ENCODE results near the gene RILPL2.

The RILPL2 gene

DNA sequence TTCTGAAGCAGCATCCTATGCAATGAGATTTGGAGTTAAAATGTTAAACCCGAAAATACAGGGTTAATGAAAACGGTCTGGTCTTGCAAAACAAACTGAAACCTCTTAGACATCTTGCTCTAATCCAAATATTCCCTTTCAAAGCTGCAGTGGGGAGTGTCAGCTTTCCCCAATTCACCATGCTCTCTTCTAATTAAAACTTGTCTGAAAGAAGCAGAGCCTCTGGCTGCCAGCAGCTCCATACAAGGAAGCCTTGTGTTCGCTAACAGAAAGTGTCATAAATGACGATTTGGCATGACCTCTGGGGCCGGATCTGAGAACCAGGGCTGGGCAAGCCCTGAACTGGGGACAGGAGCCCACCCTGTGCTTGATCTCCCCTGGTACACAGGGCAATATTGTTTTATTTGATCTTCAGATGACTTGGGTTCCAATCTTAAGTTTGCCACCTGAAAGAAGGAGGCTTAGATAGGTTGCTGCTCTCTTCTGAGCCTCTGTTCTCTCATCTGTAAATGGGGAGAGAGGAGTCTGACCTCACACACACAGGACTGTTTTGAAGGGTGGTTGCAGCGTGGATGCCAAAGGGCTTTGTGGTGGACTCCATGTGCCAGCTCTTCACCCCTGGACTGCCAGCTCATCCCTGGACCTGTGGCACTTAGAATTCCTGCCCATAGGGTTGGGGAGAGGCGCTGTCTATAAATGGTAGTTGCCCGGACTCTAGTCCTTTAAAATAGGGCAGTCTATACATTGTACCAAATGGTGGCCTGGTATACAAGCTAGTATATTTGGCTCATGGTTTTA lies 44.7 kb downstream of the RILPL2 start:
- DNase-seq (ENCODE audit: low read depth): no peak
- H3K4me3 ChIP-seq (ENCODE audit: low read depth, low read length): no peak overlapping the region
- TF ChIP-seq, protein P1, sequence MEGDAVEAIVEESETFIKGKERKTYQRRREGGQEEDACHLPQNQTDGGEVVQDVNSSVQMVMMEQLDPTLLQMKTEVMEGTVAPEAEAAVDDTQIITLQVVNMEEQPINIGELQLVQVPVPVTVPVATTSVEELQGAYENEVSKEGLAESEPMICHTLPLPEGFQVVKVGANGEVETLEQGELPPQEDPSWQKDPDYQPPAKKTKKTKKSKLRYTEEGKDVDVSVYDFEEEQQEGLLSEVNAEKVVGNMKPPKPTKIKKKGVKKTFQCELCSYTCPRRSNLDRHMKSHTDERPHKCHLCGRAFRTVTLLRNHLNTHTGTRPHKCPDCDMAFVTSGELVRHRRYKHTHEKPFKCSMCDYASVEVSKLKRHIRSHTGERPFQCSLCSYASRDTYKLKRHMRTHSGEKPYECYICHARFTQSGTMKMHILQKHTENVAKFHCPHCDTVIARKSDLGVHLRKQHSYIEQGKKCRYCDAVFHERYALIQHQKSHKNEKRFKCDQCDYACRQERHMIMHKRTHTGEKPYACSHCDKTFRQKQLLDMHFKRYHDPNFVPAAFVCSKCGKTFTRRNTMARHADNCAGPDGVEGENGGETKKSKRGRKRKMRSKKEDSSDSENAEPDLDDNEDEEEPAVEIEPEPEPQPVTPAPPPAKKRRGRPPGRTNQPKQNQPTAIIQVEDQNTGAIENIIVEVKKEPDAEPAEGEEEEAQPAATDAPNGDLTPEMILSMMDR (IDR thresholded peaks at IDR 0.05; ENCODE audit: low read depth, low read length, missing control alignments): no peak

DNA sequence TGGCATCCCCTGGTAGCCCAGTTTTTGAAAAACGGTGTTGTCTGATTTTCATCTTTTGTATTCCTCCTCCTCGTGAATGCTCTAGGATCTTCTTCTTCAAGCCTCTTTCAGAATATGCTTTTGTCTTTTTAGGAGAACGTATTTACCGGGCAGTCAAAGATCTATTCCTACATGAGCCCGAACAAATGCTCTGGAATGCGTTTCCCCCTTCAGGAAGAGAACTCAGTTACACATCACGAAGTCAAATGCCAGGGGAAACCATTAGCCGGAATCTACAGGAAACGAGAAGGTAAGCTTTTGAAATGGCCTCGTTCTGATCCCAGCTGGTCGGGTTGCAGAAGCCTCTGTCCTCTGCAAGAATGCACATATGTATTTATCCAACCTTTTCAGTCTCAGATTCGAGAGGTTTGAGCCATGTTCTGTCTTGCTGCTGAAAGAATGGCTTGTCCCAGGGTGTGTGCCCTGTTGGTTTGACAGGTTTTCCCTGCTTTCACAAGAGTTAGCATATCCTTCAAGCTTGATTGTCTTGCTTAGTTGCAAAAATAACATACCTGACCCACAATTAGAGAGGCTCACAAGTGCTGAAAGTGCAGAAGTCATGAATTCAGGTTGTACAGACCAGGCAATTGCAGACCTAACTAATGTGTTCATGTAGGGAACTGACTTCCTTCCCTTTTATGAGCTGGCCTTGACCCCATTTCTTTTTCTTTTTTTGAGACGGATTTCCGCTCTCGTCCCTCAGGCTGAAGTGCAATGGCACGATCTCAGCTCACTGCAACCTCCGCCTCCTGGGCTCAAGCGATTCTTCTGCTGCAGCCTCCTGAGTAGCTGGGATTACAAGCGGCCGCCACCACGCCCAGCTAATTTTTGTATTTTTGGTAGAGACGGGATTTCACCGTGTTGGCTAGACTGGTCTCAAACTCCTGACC lies 45.7 kb downstream of the RILPL2 start:
- H3K4me3 ChIP-seq (ENCODE audit: low read depth, low read length): peak overlapping the region; percentile 63
- TF ChIP-seq, protein P1 (IDR thresholded peaks at IDR 0.05; ENCODE audit: low read depth, low read length, missing control alignments): no peak
- no peak for DNase-seq (ENCODE audit: low read depth)

DNA sequence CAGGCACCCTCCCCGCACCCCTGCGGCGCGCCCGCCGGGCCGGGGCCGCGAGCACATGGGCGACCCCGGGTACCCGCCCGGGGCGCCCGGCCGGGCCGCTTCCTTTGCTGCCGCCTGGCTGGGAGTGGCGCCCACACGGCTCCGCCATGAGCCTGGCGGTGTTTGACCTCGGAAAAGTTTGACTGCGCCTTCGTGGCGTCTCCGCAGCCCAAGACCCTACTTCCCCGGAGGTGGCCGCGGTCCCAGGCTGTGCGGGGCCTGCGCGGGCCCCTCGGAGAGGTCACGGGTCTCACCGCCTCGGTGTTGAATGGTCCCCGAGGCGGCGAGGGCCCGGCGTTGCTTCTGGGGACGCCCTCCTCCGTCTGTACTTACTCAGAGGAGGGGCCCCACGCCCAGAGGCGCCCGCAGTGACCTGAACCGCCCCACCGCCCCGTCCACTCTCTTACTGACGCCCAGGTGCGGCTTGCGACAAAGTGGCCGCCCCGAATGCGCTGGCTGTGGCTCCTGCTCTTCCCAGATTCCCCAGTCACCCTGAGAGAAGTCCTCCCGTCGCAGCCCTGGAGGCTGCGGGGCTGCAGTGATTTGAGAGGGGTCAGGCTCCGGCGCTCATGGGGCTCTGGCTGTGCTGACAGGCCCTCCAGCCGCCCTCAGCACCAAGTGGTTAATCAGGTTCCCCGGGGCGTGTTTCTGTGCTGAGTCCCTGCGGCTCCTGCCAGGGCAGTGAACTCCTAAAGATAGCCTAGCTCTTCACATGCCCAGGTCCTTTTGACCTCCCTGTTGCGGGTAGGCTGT lies 46.7 kb downstream of the RILPL2 start:
- no peak for DNase-seq (ENCODE audit: low read depth)

DNA sequence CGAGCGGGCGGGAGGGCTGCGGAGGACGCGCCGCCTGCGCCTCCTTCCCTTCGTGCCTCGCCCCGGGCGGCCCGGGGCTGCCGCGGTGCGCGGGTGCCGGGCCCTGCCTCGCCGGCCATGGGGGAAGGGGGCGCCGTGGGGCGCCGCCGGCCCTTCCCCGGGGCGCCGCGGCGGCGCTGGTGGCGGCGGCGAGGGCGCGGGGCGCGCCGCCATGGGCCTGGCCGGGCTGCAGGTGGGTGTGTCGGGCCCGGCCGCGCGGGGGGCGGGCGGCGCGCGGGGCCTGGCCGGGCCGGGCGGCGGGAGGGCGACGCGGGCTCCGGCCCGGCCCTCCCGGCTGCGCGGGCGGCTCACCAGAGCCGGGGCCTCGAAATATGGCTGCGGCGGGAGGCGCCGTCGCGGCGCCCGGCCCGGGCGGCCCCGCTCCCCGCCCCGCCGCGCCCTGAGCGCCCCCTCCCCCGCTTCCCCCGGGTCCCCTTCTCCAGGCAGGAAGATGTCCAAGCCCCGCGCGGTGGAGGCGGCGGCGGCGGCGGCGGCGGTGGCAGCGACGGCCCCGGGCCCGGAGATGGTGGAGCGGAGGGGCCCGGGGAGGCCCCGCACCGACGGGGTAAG lies 47.4 kb downstream of the RILPL2 start:
- TF ChIP-seq, protein P1 (IDR thresholded peaks at IDR 0.05; ENCODE audit: low read depth, low read length, missing control alignments): no peak
- H3K4me3 ChIP-seq (ENCODE audit: low read depth, low read length): peak overlapping the region; percentile 63
- DNase-seq (ENCODE audit: low read depth): no peak

More for the DNA sequence above, 46.7 kb downstream of the RILPL2 start:
- H3K4me3 ChIP-seq (ENCODE audit: low read depth, low read length): peak overlapping the region; percentile 63
- TF ChIP-seq, protein P1 (IDR thresholded peaks at IDR 0.05; ENCODE audit: low read depth, low read length, missing control alignments): no peak

DNA sequence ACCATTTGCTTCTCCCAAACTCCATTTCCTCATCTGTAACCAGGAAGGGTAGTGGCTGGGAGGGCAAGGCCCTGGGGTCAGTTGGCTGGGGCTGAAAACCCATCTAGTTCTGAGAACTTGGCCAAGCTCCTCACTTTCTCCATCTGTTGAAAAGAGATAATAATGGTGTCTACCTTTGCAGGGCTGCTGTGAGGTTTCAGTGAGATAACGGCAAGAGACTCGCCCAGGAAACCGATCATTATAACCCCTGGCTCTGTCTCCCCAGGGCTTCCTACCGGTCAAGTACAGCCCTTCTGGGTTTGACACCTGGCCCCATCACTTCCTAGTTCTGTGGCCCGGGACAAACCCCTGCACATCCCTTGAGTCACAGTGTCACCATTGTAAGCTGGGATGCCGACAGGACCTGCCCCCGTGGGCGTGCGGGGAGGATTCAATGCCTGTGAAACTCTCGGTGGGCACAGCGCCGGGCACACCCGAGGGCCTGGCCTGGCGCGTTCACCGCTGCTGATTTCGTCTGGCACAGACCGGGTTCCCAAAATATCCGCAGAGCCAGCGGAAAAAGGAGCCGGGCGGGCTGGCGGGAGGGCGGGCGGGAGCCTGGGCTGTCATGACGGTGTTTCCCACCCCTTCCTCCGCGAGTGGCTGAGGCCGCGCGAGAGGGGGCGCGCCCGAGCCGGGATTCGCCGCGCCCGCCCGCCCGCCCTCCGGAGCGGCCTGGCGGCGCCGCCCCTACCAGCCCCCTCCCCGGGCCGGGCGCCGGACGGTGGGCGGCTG lies 48.1 kb downstream of the RILPL2 start:
- no peak for DNase-seq (ENCODE audit: low read depth)
- TF ChIP-seq, protein P1 (IDR thresholded peaks at IDR 0.05; ENCODE audit: low read depth, low read length, missing control alignments): no peak
- peak overlapping the region; percentile 61 for H3K4me3 ChIP-seq (ENCODE audit: low read depth, low read length)
